Upper lobe of left lung (tissue), 4 donors: Measurements from ENCODE around the gene ENSA.

ENCODE experiments used
- CTCF ChIP-seq, 6 experiments: fragments of 450-650 bp in 4 of 6; fragments of 200-600 bp in 2 of 6; sonication (generic) in 2 of 6; IDR thresholded peaks; one replicate each; pipeline ENCODE4 v1.5.1; 2016 to 2019; ENCODE audit warnings: antibody characterized with exemption in 6 of 6
- EP300 ChIP-seq, 4 donors: sonication (generic); formaldehyde crosslinking; IDR thresholded peaks; one replicate each; pipeline ENCODE4 v1.5.1; 2017; ENCODE audit warnings: antibody characterized with exemption in 4 of 4, control low read depth in 2 of 4
- POLR2A ChIP-seq, 4 donors: fragments of 450-650 bp; IDR thresholded peaks; one replicate each; pipeline ENCODE4 v1.5.1; 2016 to 2017; ENCODE audit warnings: antibody characterized with exemption in 4 of 4, mild to moderate bottlenecking in 2 of 4
- POLR2AphosphoS5 ChIP-seq, 2 donors: sonication (generic); formaldehyde crosslinking; IDR thresholded peaks; one replicate each; pipeline ENCODE4 v1.5.1; 2017; ENCODE audit warnings: antibody characterized with exemption in 2 of 2

- no peak for TF ChIP-seq CTCF (IDR thresholded peaks at IDR 0.05)
- no peak for TF ChIP-seq POLR2A (IDR thresholded peaks at IDR 0.05)
- no peak for TF ChIP-seq EP300 (IDR thresholded peaks at IDR 0.05)
- no peak for TF ChIP-seq POLR2AphosphoS5 (IDR thresholded peaks at IDR 0.05)
Observed at GRCh38 chr1:150626150-150626549, 3.3 kb downstream of the ENSA start.
